GM12892 (cell line): ENCODE measurements around the gene LMOD3. TPM values are rescaled to one million over a fixed set of nuclear protein-coding genes. Genes with fewer than 3 reads are reported as not detected.

ENCODE experiments used
- DNase-seq: peaks from one replicate; pipeline ENCODE4 v3.0.0; 2011; ENCODE audit not compliant: insufficient read length
- FAIRE-seq: peaks from 2 replicates; lab custom pipeline; 2011; peaks lifted over from hg19 to GRCh38; lab: Jason Lieb, UNC
- POLR2A ChIP-seq: IDR thresholded peaks from 2 replicates; pipeline ENCODE4 v1.6.1; 2011; ENCODE audit warnings: low read depth, low read length, control low read depth
- POLR2AphosphoS5 ChIP-seq: IDR thresholded peaks from 2 replicates; pipeline ENCODE4 v1.6.1; 2011; ENCODE audit warnings: low read depth, low read length, control low read depth
- TAF1 ChIP-seq: IDR thresholded peaks from 2 replicates; pipeline ENCODE4 v1.6.1; 2011; ENCODE audit warnings: low read depth, mild to moderate bottlenecking, control low read depth, low read length, borderline replicate concordance
- polyA plus RNA-seq: library from polyadenylated mRNA; unstranded; fragments of >200 nt; gene quantifications from one replicate; pipeline ENCODE4 v1.2.1, GENCODE V29; 2012; ENCODE audit warnings: missing spikeins, inconsistent platforms; ENCODE audit not compliant: missing spikeins

The LMOD3 gene
- 0.06 TPM for polyA plus RNA-seq

- FAIRE-seq: no peak
- DNase-seq: no peak
- no peak for TF ChIP-seq TAF1
- TF ChIP-seq POLR2AphosphoS5: no peak
- no peak for TF ChIP-seq POLR2A
Observed at GRCh38 chr3:69122403-69122802, at the start of gene LMOD3. Gene LMOD3, minus strand, starts transcription at chr3:69122595. Its CDS starts 209 bp downstream, at chr3:69122386.

GRCh38 chr3:69172058-69172457 lies 49.7 kb upstream of the LMOD3 start:
- FAIRE-seq (no peak), DNase-seq (no peak)
- TF ChIP-seq POLR2A (no peak), POLR2AphosphoS5 (no peak), TAF1 (no peak)

GRCh38 chr3:69166446-69166845 lies 44.1 kb upstream of the LMOD3 start:
- DNase-seq (no peak), FAIRE-seq (no peak)
- TF ChIP-seq TAF1 (no peak), POLR2AphosphoS5 (no peak), POLR2A (no peak)

GRCh38 chr3:69165744-69166143 lies 43.3 kb upstream of the LMOD3 start:
- no peak for FAIRE-seq
- no peak for DNase-seq
- TF ChIP-seq POLR2AphosphoS5 (no peak), TAF1 (no peak), POLR2A (no peak)

GRCh38 chr3:69164296-69164695 lies 41.9 kb upstream of the LMOD3 start:
- DNase-seq: no peak
- no peak for TF ChIP-seq TAF1
- TF ChIP-seq POLR2A: no peak
- no peak for TF ChIP-seq POLR2AphosphoS5
- FAIRE-seq: no peak

- DNase-seq (no peak), FAIRE-seq (no peak)
- TF ChIP-seq POLR2A (no peak), POLR2AphosphoS5 (no peak), TAF1 (no peak)
Observed at GRCh38 chr3:69162308-69162980, 40.0 kb upstream of the LMOD3 start.

GRCh38 chr3:69161587-69162307 lies 39.4 kb upstream of the LMOD3 start:
- DNase-seq (peak; percentile 21), FAIRE-seq (no peak)
- TF ChIP-seq POLR2A: no peak
- TF ChIP-seq TAF1: no peak
- no peak for TF ChIP-seq POLR2AphosphoS5

- no peak for FAIRE-seq
- TF ChIP-seq TAF1 (no peak), POLR2A (no peak), POLR2AphosphoS5 (no peak)
- no peak for DNase-seq
Observed at GRCh38 chr3:69160525-69160924, 38.1 kb upstream of the LMOD3 start.

GRCh38 chr3:69160107-69160506 lies 37.7 kb upstream of the LMOD3 start:
- TF ChIP-seq TAF1 (no peak), POLR2AphosphoS5 (no peak), POLR2A (no peak)
- DNase-seq (no peak), FAIRE-seq (no peak)

GRCh38 chr3:69149586-69149985 lies 27.2 kb upstream of the LMOD3 start:
- FAIRE-seq (no peak), DNase-seq (no peak)
- TF ChIP-seq POLR2AphosphoS5: no peak
- no peak for TF ChIP-seq POLR2A

GRCh38 chr3:69145688-69146087 lies 23.3 kb upstream of the LMOD3 start:
- TF ChIP-seq POLR2A (no peak), TAF1 (no peak), POLR2AphosphoS5 (no peak)
- FAIRE-seq: no peak
- no peak for DNase-seq
